ENCODE measurements around the gene PRPF38B. TPM values are rescaled to one million over a fixed set of nuclear protein-coding genes. Genes with fewer than 3 reads are reported as not detected.

PRPF38B gene
- total RNA-seq = 18.9 TPM

GRCh38 chr1:108691942-108692723 is at the start of gene PRPF38B:
TSS of gene PRPF38B (plus strand) at chr1:108692310. CDS start at chr1:108692592, 282 bp downstream.

GRCh38 chr1:108661030-108661609 is 31.0 kb upstream of the PRPF38B start, which contains the start of gene HENMT1:
TSS of gene HENMT1 (minus strand) at chr1:108661093. CDS start at chr1:108659884, 1,209 bp downstream.

GRCh38 chr1:108712606-108713150 is 20.6 kb downstream of the PRPF38B start, which contains the start of gene FNDC7:
TSS of gene FNDC7 (plus strand) at chr1:108712908. CDS start at chr1:108712934, 26 bp downstream.

GRCh38 chr1:108746382-108747170 is 54.5 kb downstream of the PRPF38B start, which contains the start of gene STXBP3:
TSS of gene STXBP3 (plus strand) at chr1:108746674. CDS start at chr1:108746738, 64 bp downstream.

Other genes with a start within 250 kb of the PRPF38B start
- not detected for gene NBPF6, start 242.0 kb upstream of the PRPF38B start, total RNA-seq
- 95.3 TPM for gene EEIG2, start 132.2 kb upstream of the PRPF38B start, total RNA-seq
- gene HENMT1, start 31.2 kb upstream of the PRPF38B start, total RNA-seq = 37.8 TPM
- not detected for gene FNDC7, start 20.6 kb downstream of the PRPF38B start, total RNA-seq
- gene STXBP3, start 54.4 kb downstream of the PRPF38B start, total RNA-seq = 42.0 TPM
- 2.8 TPM for gene AKNAD1, start 164.8 kb downstream of the PRPF38B start, total RNA-seq
- 60.4 TPM for gene GPSM2, start 184.7 kb downstream of the PRPF38B start, total RNA-seq

Data from diencephalon (tissue), 1 donor.